HG03159 (cell line): ENCODE results near the gene TP53I11.

Experiments used
- ATAC-seq: cut with Tn5 transposase; IDR thresholded peaks from one replicate; pipeline ENCODE4 v1.9.1; 2021; ENCODE audit warnings: mild to moderate bottlenecking, moderate library complexity; ENCODE audit not compliant: unreplicated experiment

The TP53I11 gene

DNA sequence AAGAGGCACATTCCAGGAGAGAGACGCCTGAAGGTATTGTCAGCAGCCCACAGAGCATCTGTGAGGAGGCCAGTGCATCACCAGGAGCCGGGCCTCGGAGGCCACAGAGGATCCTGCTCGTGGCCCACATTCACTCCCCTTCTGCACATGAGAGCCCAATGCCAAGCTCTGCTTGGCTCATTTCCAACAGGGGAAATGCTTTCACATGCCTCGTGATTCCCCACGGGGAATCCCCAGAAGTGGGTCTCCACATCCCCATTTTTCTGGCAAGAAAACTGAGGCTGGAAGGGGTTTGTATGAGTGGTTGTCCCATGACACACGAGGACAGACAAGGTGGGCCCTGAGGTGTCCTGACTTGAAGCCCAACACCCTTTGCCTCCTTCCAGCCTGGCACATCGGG, 34.4 kb downstream of the TP53I11 start:
- ATAC-seq = no peak

DNA sequence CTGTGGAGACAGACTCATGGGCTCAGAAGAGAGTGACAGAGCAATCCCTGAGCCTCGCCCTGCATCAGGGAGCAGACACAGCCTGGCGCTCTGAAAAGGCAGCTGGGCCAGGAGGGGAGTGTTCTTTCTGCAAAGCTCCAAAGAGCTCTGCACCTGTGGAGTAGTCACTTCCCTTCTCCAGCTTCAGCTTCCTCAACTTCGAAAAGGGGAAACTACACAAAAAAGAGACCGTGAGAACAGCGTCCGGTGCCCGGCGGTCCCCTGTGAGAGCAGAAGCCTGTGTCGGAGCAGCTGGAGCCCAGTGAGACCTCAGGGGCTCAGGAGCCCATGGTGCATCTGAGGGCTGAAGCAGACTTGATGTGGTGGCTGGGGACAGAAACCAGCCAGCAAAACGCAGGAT, 35.1 kb downstream of the TP53I11 start:
- no peak for ATAC-seq

DNA sequence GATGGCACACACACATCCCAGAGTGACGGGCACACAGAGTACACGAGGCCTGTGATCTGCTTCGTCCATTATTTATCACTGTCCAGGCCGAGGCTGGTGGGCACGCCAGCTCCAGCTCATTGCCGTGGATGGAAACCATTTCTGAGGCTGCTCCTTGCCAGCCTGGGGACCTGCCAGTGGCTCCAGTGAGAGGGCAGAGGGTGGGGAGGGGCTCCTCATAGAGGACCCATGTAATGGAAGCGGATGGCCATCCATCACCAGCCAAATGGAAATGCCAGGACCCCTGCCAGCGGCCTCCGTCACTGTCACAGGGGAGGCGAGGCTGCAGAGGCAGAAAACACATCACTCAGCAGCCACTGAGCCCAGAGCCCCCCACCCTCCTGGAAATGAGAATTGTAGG, 35.7 kb downstream of the TP53I11 start:
- ATAC-seq = no peak

DNA sequence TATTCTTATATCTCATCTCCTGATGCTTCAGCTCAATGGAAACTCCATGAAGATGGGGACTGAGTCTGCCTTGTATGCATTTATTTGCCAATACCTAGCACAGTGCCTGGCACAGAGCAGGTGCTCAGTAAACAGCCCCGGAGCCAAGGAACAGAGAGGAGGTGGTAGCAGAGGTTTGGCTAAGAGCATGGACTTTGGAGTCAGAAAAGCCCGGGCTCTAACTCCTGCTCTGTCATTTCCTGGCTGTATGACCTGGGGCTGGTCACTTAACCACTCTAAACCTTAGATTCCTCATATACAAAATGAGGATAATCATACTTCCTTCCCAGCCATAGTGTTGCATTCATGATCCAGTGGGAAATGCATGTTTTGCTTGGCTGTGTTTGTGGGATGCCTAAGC, 36.6 kb downstream of the TP53I11 start:
- ATAC-seq = no peak

DNA sequence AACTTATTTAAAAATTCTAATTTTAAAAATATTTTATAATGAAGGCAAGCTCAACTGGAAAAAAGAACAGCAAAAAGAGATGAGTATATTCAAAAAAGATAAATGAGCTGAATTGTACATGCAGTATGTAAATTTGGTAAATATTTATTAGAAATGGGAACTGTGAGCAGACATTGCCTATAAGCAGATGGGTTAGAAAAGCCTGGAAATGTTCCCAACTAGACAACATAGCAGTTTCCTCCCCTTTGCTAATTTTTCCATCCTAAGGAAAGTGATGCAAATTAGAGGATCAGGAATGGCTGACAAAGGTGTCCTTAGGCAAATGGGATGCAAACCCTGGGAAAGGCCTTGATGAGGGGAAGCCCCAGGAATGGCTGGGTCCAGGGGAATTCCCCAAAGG, 37.2 kb downstream of the TP53I11 start:
- ATAC-seq = no peak

DNA sequence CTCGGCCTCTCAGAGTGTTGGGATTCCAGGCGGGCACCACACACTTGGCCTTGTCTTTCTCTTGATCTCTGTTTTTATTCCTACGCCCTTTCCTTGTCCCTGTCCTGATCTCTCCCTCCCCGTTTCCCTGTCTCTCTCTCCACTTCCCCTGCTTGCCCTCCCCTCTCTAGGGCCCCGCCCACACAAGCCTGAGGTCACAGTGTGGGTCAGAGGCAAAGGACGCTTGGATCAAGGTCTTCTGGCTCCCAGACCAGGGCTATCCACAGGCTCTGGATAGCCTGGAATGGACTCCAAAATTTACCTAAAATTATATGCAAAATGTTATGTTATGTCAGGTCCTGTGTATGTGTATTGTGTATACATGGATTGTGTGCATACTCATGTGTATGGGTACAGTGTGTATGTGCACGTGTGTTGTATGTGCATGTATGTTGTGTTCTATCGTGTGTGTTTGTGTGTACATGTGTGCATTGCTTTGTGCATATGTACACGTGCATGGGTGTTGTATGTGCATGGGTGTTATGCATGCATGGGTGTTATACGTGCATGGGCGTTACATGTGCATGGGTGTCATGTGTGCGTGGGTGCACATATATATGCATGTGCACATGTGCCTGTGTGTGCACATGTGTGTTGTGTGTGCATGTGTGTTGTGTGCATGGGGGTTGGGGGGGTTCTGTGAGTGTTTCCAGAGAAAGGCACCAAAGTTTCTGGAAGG, 38.3 kb downstream of the TP53I11 start:
- no peak for ATAC-seq

DNA sequence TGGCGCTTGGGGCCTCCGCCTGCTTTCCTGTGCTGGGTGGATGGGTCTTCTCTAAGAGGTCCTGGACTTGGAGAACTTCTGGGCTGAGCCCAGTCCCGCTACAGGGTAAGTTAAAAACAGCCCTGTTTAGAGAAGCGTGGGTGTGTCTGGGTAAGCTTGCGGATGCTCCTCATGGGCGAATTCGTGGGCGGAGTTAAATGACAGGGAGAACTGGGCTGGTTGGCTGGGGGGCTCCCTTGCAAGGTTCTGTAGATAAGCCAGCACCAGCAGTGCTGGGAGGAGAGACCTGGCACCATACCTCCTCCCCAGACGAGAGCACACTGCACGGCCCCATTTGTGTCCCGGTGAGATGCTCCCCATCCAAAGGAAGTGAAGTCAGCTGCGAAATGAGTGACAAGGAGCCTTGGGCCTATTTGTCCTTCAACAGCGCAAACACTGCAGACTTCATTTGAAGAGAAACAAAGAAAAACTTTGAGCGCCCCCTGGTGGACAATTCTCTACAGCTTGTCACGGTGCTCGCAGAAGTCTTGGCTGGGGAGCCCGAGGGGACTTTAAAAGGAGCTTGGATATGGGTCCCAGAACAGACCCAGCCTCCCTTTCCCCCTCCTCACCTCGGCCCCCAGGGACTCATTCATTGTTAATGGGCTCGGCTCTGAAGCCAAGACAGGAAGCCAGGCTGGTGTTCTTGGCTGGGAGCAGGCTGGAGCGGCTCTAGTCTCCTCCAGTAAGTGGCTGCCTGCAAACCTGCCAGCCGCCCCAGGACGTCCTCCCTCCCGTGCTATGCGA, 39.5 kb downstream of the TP53I11 start:
- peak; percentile 75 for ATAC-seq

DNA sequence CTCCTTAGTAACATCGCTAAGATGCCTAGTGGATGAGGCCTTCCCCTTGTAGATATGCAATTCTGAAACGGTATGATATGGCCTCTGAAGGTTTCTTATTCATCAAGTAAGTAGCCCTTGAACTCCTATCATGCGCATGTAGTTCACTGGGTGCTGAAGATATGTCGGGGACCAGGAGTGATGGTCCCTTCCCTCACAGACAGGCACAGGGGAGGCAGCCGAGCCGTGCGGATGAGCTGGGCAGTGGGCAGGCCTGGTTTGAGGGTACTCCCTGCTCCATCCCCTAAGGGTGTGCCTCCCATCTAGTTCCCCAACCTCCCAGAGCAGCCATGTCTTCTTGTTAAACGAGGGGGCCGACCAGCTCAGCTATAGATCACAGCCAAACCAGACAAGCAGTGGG, 40.1 kb downstream of the TP53I11 start:
- no peak for ATAC-seq

DNA sequence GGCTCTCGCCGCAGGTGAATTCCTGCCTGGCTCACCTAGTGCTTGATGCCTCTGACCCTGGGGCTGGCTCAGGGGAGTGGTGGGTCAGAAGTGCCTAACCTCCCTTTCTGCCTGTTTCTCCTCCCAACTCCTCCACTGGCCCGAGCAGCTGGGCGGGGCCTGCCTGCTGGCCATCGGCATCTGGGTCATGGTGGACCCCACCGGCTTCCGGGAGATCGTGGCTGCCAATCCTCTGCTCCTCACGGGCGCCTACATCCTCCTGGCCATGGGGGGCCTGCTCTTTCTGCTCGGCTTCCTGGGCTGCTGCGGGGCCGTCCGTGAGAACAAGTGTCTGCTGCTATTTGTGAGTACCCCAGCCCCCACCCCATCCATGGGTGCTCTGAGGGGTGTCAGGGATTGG, 41.1 kb downstream of the TP53I11 start:
- ATAC-seq = no peak

DNA sequence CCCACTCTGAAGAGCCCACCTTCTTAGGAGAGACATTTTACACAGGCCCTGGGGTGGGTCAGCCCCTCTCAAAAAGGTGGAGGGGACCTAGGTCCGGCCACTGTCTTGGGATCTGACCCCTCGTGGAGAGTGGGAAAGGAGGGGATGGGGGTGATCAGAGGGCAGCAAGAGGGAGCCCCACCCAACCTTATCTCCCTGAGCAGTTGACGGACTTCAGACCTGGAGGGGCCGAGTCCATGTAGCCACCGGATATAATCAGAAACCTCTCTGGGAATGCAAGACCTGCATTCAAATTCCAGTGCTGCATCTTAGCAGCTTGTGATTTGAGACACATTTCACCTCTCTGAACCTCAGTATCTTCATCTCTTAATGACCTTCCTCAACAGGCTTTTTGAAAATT, 44.0 kb downstream of the TP53I11 start:
- no peak for ATAC-seq

DNA sequence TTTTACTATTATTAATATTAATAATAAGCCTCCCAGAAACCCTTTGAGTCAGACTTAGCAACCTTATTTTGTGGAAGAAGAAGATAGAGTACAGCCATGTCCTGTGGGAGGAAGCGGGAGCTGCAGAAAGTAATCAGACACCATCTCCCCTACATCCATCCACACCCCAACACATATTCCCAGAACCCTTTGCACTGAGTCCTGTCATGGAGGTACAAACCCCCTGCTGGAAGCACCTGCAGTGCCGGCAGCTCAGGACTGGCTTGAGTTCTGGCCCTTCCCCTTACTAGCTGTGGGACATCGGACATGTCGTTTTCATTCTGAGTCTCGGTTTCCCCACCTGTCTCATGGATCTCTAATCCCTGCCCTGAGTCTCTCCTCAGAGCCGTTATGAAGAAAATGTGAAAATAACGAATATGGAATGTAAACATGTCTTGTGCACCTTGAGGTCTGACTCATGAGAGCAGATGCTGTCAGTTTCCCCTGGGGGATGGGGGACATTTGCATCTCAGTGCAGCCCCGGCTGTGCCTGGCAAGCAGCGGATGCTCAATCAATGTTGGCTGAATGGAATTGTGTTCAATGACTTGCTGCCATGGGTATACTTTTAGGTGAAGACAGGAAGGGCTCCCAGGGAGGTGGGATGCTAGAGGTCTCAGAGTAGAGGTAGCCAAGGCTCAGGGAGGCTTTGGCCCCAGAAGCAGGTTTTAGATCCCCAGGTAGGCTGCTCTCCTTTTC, 45.4 kb downstream of the TP53I11 start:
- no peak for ATAC-seq

DNA sequence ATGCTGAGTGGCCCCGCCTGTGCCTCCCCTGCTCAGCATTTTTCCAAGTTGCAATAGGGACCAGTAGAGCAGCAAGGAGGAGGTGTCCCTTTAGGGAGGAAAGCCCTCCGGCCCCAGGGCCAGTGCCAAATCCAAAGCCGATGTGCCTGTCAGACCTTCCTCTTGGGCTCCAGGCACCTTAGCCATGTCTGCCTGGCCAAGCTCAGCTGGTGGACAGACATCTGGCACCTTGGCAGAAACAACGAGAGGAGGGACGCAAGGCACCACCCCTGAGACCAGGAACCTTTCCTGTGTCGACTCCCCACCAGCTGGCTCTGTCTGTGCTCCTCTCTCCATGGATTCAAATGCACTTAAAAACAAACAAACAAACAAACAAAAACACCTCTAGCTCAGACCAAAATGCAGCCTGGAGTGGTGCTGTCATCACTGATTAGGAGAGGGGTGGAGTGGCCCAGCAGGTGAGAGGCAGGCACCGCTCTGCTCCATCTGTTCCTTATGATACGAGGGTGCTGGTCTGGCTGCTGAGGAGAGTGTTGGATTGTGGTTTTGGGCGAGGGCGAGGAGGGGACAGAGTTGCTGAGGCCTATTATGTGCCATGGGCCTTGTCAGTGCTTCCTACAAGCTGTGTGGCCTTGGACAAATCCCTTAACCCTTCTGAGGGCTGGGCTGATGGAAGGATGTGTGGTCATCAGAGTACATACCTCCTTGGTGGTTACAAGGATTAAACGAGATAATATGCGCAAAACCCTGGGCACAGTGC, 46.2 kb downstream of the TP53I11 start:
- ATAC-seq = no peak

DNA sequence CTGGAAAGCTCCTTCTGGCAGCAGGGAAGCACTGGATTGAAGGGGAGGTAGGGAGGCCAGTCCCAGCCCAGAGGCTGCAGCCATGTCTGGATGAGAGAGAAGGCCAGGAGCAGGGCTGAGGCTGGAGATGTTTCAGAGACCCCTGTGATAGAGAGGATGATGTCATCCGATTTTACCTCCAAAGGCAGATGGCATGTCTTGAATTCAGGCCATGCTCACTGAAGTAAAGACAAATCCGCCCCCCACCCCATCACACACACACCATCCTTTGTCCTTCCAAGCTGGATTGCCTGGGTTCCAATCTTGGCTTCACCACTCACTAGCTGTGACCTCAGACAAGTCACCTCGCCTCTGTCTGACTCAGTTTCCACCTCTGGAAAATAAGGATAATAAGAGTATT, 47.2 kb downstream of the TP53I11 start:
- no peak for ATAC-seq

DNA sequence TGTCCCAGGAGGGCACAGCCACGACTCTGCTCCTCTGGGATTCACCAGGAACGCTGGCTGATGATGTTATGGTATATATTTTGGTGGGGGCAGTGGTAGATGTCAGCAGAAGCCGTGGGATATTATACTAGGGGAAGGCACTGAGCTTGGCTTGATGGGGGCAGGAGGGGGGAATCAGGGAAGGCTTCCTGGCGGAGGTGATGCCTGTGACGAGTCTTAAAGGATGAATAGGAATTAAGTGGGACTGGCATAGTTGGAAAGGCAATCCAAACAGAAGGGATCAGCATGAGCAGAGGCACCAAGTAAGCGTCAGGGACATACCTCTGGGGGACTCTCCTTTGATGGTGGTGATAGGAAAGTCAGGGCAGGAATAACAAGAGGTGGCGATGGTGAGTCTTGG, 47.6 kb downstream of the TP53I11 start:
- no peak for ATAC-seq

DNA sequence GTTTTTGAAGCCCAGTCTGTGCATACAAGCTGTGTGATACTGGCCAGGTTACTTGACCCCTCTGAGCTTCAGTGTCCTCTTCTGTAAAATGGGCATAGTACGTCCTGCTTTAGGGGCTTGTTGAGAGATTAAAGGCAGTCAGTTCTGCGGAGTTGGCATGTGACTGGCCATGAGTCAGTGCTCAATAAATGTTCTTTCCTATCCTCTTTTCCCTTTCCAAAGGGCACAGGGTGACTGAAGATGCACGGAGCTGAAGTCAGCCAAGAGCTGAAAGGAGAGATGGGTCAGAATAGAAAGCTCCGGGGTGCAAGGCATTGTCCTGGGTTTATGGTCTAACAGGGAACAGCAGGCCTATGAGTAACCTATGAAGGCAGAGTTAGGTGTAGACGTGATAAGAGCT, 48.9 kb downstream of the TP53I11 start:
- no peak for ATAC-seq

DNA sequence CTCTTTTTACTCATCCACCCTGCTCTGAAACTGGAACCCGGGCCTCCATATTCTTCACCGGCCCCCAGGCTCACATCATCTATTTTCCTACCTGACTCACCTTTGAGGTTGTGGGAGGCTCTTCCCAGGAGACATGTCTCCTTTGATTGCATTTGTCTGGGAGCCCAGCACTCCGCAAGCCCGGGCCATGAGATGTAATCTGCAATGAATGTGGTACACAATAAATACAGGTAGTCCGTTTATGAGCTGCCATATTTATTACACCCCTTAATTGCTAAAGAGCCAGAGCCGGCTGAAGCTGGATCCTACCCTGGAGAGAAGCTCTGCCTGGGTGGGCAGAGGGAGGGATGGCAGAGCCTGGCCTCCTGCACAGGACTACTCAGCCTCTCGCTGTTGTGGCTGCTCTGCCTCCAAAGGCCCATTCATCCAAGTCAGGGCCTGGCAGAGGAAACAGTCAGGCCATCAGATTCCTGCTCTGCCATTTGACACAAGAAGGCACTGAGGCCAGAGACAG, 49.5 kb downstream of the TP53I11 start:
- no peak for ATAC-seq

DNA sequence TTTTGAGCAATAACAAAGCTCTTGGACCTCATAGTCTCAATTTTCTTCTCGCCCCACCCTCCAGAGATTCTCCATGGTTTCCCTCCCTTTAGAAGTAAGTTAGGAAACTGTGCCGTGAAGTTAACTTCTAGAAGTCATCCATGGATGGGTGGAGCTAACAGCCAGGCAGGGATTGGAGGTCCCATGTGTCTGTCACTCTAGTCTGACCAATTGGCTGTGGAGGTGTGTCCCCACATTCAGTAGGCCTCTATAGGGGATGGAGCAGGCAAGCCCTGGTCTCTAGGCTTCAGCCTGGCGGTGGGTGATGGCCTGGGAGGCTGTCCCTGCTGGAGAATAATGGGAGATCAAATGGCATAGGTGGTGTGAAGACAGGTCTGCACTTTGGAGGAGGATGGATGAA, 50.7 kb downstream of the TP53I11 start:
- ATAC-seq = no peak

DNA sequence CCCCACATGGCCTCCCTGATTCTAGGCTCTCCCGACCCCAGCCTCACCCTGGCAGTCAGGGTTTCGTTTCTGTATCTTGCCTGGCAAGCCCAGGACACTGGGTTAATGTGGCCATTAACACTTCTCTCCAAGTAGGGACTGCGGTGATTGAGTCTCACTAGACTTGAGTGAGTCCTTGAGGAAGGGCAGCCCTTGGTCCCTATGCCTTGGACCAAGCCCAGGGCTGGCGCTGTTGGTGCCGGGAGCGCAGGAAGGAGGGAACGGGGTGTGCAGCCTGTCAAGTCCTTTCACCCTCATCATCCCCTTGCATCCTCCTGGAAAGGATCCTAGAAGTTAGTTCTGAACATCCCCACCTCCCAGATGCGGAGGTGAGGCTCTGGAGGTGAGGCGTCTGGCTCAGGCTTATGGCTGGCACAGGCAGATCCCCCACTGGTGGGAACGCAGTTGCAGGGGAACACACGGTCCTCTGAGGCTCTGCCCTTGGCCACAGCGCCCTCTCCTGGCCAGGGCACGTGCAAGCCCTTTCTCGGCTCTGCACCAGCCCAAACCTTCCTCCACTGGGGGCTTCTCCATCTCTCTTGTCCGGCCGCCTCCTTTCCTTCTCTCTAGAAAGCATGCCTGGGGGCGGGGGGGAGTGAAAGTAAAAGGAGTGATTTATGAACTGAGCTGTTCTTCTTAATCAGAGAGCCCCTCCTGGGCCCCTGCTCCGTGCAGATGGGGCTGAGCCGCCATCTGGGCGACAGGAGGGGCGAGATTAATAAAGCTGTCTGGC, 56.7 kb downstream of the TP53I11 start:
- ATAC-seq = no peak

DNA sequence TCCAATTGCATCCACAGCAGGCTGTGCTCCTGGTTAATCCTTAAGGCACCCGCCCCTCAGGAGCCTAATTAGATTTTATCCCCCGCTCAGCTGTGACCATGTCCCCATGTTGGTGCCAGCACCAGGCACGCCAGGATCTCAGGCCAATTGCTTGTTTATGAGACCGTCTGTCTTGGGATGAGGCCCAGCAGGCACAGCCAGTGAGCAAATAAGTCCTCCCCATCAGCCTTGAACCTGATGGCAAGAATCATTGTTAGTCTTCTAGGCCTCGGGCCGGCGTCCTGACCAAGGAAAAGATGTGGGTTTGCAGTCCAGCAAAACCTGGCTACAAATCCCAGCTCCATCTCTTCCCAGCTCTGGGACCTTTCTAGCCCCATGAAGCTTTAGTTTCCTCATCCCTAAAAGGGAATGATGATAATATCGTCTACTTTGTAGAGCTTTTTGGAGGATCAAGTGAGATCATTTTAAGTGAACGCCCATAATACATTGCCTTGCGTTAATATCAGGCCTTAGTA, 57.3 kb downstream of the TP53I11 start:
- no peak for ATAC-seq

DNA sequence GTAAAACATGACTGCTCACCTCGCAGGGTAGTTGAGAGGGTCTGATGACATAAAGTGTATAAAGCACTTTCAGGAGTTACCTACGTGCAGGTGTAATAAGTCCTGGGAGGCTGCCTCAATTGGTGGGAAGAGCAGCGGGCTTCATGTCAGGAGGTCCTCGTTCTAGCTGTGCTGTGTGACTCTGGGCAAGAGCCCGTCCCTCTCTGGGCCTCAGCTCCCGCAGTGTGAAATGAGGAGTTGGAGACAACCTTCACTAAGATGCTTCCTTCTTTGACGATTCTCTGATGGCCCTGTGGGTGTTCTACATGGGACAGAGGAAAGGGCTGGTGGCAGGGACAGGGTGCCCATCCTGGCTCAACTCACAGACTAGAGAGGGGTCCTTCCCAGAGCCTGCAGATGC, 57.8 kb downstream of the TP53I11 start:
- ATAC-seq = no peak
